Left ventricle myocardium inferior (tissue), 1 donor: Measurements from ENCODE around the gene PGRMC2. TPM values are rescaled to one million over a fixed set of nuclear protein-coding genes. Genes with fewer than 3 reads are reported as not detected.

Experiments used
- DNase-seq: peaks from one replicate; pipeline ENCODE4 v3.0.0-alpha.2; 2020
- H3K27ac ChIP-seq: fragments of 200-600 bp; replicated peaks from 2 replicates; pipeline ENCODE4 v1.8.0; 2021
- H3K27me3 ChIP-seq: fragments of 200-600 bp; 2 replicates; pipeline ENCODE4 v1.8.0; 2021; ENCODE audit warnings: low read depth
- H3K36me3 ChIP-seq: fragments of 200-600 bp; 2 replicates; pipeline ENCODE4 v1.8.0; 2021
- H3K4me1 ChIP-seq: fragments of 200-600 bp; 2 replicates; pipeline ENCODE4 v1.8.0; 2021
- H3K4me3 ChIP-seq: fragments of 200-600 bp; 2 replicates; pipeline ENCODE4 v1.8.0; 2021; ENCODE audit warnings: mild to moderate bottlenecking, moderate library complexity
- H3K9me3 ChIP-seq: fragments of 200-600 bp; replicated peaks from 2 replicates; pipeline ENCODE4 v1.8.0; 2021
- intact Hi-C: fragments of 100-400 bp; cut with micrococcal nuclease; formaldehyde crosslinking; loops from one replicate; pipeline ENCODE4 v1.11.0; 2022
- total RNA-seq: library from RNA; stranded (reverse); fragmentation: NEBNext Ultra II Directional; extraction: Animal tissue kit (Norgen Biotek cat#: 25700); gene quantifications from one replicate; pipeline ENCODE4 v1.2.1, GENCODE V29; 2021
- TF ChIP-seq, protein P1 (sequence below): fragments of 200-600 bp; IDR thresholded peaks from 2 replicates; pipeline ENCODE4 v1.8.0; 2021; ENCODE audit warnings: antibody characterized with exemption, mild to moderate bottlenecking, borderline replicate concordance
- donor health status: DM: no; HTN: yes; CAD: no; lungs with severe emphysema.

The PGRMC2 gene
- total RNA-seq, 1 donor from 2014 or later = 65.4 TPM

DNA sequence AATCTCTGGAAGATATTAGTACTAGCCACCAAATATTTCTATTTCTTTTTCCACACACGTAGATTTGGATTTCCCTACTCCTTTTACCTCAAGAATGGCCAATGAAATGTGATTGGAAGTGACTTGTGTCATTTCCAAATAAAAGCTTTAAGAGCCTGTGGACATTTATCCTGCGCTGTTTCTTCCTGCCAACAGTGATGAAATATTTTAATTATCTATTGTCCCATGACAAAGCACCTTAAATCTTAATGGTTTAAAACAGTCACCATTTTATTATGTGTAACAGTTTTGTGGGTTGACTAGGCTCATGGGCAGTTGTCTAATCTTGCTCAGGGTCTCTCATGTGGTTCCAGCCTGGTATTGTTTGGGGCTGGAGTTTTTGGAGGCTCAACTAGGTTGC lies 3.5 kb upstream of the PGRMC2 start:
- Histone ChIP-seq H3K27me3 (no peaks in the 10 kb centered on the region), H3K27ac (no peak overlapping the region), H3K36me3 (no peaks in the 10 kb centered on the region), H3K9me3 (no peaks in the 10 kb centered on the region), H3K4me1 (peaks cover 26% of the 10 kb centered on the region), H3K4me3 (no peak overlapping the region)
- TF ChIP-seq, protein P1, sequence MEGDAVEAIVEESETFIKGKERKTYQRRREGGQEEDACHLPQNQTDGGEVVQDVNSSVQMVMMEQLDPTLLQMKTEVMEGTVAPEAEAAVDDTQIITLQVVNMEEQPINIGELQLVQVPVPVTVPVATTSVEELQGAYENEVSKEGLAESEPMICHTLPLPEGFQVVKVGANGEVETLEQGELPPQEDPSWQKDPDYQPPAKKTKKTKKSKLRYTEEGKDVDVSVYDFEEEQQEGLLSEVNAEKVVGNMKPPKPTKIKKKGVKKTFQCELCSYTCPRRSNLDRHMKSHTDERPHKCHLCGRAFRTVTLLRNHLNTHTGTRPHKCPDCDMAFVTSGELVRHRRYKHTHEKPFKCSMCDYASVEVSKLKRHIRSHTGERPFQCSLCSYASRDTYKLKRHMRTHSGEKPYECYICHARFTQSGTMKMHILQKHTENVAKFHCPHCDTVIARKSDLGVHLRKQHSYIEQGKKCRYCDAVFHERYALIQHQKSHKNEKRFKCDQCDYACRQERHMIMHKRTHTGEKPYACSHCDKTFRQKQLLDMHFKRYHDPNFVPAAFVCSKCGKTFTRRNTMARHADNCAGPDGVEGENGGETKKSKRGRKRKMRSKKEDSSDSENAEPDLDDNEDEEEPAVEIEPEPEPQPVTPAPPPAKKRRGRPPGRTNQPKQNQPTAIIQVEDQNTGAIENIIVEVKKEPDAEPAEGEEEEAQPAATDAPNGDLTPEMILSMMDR = no peak
- intact Hi-C loops = no loop called here
- no peak for DNase-seq

DNA sequence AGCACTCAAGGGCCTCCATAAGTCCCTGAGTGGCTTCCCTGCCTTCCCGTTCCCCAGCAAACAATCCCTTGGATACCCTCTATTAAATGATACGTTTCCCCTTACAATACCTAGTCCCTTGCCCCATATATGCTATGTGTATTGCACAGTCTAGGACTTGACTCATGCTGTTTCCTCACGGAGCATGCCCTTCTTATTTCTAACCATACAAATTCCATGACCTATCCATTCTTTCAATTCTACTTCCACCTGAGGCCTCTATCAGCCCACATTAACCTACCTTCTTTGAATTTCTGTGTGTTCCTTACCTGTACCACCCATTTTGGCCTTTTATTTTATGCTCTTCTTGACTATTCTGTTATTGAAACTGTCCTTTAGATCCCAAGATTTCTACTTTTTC lies 2.9 kb upstream of the PGRMC2 start:
- TF ChIP-seq, protein P1 = no peak
- H3K4me3 ChIP-seq = no peak overlapping the region
- intact Hi-C loops = no loop called here

DNA sequence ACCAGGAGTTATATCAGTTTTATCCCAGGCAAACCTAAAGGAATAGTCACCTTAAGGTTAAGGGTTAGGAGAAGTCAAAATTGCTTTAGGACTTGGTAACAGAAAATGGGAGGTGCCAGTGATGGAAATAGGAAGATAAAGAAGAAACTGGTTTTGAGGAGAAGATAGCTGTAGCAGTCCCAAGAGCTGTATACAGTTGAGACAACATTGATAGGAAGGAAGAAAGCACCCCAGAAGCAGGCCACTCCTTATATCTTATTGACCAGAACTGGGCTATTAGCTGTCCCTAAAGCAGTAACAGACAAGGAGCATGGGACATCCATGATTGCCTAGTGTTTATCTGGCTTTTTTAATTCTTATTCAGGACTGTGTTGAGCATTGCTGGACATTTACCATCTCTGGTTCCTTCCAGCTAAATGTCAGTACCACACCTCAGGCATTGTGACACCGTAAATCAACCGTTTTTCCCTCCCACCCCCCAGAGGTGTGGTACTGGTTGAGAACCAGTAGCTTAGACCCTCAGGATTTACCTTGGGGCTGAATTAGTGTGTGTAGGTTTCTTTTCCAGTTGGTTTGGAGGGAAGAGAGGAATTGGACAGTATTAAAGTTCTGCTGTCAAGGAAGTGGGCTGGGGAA lies 2.0 kb upstream of the PGRMC2 start:
- no peaks in the 10 kb centered on the region for H3K27me3 ChIP-seq
- no peak overlapping the region for H3K27ac ChIP-seq
- DNase-seq = no peak
- intact Hi-C loops = no loop called here
- peaks cover 40% of the 10 kb centered on the region for H3K4me1 ChIP-seq
- H3K4me3 ChIP-seq = no peak overlapping the region
- TF ChIP-seq, protein P1 = no peak
- no peaks in the 10 kb centered on the region for H3K36me3 ChIP-seq
- no peaks in the 10 kb centered on the region for H3K9me3 ChIP-seq

More for the DNA sequence above, 2.9 kb upstream of the PGRMC2 start:
- Histone ChIP-seq H3K27me3 (no peaks in the 10 kb centered on the region), H3K27ac (no peak overlapping the region), H3K4me1 (peaks cover 31% of the 10 kb centered on the region), H3K9me3 (no peaks in the 10 kb centered on the region), H3K36me3 (no peaks in the 10 kb centered on the region)
- no peak for DNase-seq

DNA sequence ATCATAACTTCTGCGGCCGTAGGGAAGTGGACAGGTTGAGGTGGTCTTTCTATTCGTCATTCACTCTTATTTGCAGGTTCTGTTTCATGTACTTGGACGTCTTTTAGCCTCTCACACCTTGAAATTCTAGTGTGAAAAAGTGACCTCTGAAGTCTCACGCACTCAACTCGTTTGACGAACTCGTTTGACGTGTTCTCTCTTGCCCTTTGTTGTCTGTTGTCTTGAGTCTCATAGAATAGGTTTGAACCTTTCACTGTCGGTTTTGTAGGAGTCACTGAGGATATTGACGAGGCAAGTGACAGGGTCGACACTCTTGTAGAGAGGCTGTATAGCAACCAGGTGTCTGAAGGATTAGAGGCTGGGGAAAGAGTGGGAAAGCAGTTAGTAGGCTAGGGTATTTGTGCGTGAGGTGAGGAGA lies 1.1 kb upstream of the PGRMC2 start:
- Histone ChIP-seq H3K4me1 (peaks cover 50% of the 10 kb centered on the region), H3K27ac (peak overlapping the region; percentile 94), H3K4me3 (peak overlapping the region; percentile 90), H3K9me3 (no peaks in the 10 kb centered on the region), H3K27me3 (no peaks in the 10 kb centered on the region), H3K36me3 (no peaks in the 10 kb centered on the region)
- intact Hi-C loops = no loop called here
- TF ChIP-seq, protein P1 = no peak
- no peak for DNase-seq

DNA sequence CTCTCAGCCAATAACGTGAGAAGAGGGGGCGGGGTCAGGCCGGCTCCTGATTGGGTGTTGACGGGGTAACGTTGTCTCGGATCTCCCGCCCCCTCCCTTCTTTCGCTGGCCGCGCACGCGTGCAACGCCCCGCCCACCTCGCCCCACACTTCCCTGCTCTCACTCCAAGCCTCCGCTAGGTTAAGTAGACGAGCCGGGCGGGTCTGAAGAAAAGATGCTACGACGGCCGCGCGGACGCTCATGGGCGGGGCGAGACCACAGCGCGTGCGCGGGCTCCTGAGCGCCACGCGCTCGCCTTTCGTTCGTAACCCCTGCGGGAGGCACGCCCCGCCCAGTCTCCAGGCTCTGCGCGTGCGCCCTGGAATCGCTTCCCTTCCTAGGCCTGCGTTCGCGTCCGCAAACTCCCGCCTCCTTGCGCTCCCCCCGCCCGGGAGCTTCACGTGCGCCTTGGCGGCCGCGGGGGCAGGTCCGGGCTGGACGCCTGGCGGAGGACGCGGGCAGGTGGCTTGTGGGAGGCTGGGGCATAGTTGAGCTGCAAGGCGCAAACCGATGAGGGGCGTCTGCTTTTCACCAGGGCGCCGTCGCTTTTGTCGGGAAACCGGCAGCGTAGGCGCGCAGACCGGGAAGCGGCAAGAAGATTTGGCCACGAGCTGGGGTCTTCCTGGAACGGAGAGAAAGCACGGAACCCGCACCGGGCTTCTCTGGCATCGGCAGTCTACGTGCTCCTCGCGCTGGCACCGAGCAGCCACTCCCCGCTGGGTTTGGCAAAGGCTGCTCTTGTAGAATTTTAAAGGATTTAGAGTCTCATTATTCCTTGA lies 467 bp upstream of the PGRMC2 start:
- DNase-seq = peak; percentile 100
- intact Hi-C loops = no loop called here
- Histone ChIP-seq H3K4me1 (peaks cover 56% of the 10 kb centered on the region), H3K27ac (peak overlapping the region; percentile 94), H3K27me3 (no peaks in the 10 kb centered on the region), H3K36me3 (no peaks in the 10 kb centered on the region), H3K9me3 (no peaks in the 10 kb centered on the region), H3K4me3 (peak overlapping the region; percentile 90)
- TF ChIP-seq, protein P1 = peak; percentile 52
